Endothelial cell of umbilical vein (primary cell): ENCODE measurements around the gene KIAA0930. TPM values are rescaled to one million over a fixed set of nuclear protein-coding genes. Genes with fewer than 3 reads are reported as not detected.

ENCODE experiments used
- Bru-seq: library from RNA; stranded (reverse); fragments of 400-500 nt; gene quantifications from one replicate; lab custom pipeline; 2021; lab: Mats Ljungman, UMichigan
- BruChase-seq, 2 experiments: library from RNA; stranded (reverse); fragments of 400-500 nt; gene quantifications; one replicate each; lab custom pipeline; 2021; lab: Mats Ljungman, UMichigan
- BruUV-seq: library from RNA; stranded (reverse); fragments of 400-500 nt; replicated peaks from 2 replicates; lab custom pipeline; 2021; lab: Mats Ljungman, UMichigan
- CTCF ChIA-PET: fragments of 300-600, 350-600 bp; sonication (Branson Sonifier 250); formaldehyde crosslinking; loops from one replicate; lab custom pipeline; 2021; ENCODE audit warnings: antibody characterized with exemption, inconsistent platforms; lab: Charles Lee
- POLR2A ChIA-PET: fragments of 300-600, 350-600 bp; sonication (Branson Sonifier 250); formaldehyde crosslinking; loops from one replicate; lab custom pipeline; 2021; ENCODE audit warnings: antibody characterized with exemption, inconsistent platforms; lab: Charles Lee
- DNase-seq: peaks from one replicate; pipeline ENCODE4 v3.0.0-alpha.2; 2011; ENCODE audit warnings: low read depth, low spot score
- FAIRE-seq: peaks from 2 replicates; lab custom pipeline; 2011; peaks lifted over from hg19 to GRCh38; lab: Jason Lieb, UNC
- H2AFZ ChIP-seq: 2 replicates; pipeline ENCODE4 v1.6.0; 2012; ENCODE audit warnings: low read depth, low read length, control low read depth, inconsistent platforms
- H3K27ac ChIP-seq: 2 replicates; pipeline ENCODE4 v1.5.1; 2011; ENCODE audit warnings: low read depth, mild to moderate bottlenecking, control low read depth, low read length, moderate library complexity; ENCODE audit not compliant: insufficient read depth
- H3K27me3 ChIP-seq, 2 experiments: 2 replicates each; pipeline versions ENCODE4 v1.6.0 to v1.6.1; 2011; ENCODE audit warnings: low read length in 2 of 2, mixed read lengths in 1 of 2; ENCODE audit not compliant: control insufficient read depth in 2 of 2, insufficient read depth in 2 of 2
- H3K36me3 ChIP-seq, 2 experiments: 2 replicates in 1 of 2; 3 replicates in 1 of 2; pipeline ENCODE4 v1.5.1; 2011; ENCODE audit warnings: low read length in 2 of 2, mild to moderate bottlenecking in 1 of 2, moderate library complexity in 1 of 2; ENCODE audit not compliant: control insufficient read depth in 2 of 2, insufficient read depth in 2 of 2; ENCODE audit errors: extremely low read depth in 1 of 2
- H3K4me1 ChIP-seq: 3 replicates; pipeline ENCODE4 v1.5.1; 2011; ENCODE audit warnings: mild to moderate bottlenecking, low read length; ENCODE audit not compliant: control insufficient read depth, insufficient read depth; ENCODE audit errors: extremely low read depth
- H3K4me2 ChIP-seq: 2 replicates; pipeline ENCODE4 v1.6.1; 2011; ENCODE audit warnings: low read length, control low read depth, mixed read lengths; ENCODE audit not compliant: insufficient read depth
- H3K4me3 ChIP-seq, 3 experiments: fragments of 200-600 bp in 1 of 3; sonication (generic), shearing (Covaris generic) in 1 of 3; replicated peaks in 1 of 3; 2 replicates each; pipeline ENCODE4 v1.5.1; 2011 to 2016; ENCODE audit warnings: control low read depth in 3 of 3, low read length in 3 of 3, mild to moderate bottlenecking in 2 of 3, inconsistent platforms in 1 of 3, low read depth in 1 of 3, moderate library complexity in 1 of 3; ENCODE audit not compliant: insufficient read depth in 1 of 3
- H3K79me2 ChIP-seq: 2 replicates; pipeline ENCODE4 v1.6.0; 2012; ENCODE audit warnings: low read length, inconsistent platforms; ENCODE audit not compliant: control insufficient read depth, insufficient read depth
- H3K9ac ChIP-seq: replicated peaks from 2 replicates; pipeline ENCODE3; 2011; ENCODE audit warnings: low read length, control low read depth; ENCODE audit not compliant: insufficient read depth; ENCODE audit errors: extremely low read depth
- H3K9me1 ChIP-seq: replicated peaks from 3 replicates; pipeline ENCODE4 v1.6.0; 2011; ENCODE audit warnings: mild to moderate bottlenecking, low read length; ENCODE audit not compliant: control insufficient read depth, insufficient read depth; ENCODE audit errors: extremely low read depth
- H3K9me3 ChIP-seq: replicated peaks from 2 replicates; pipeline ENCODE4 v1.5.1; 2012; ENCODE audit warnings: low read length, inconsistent platforms; ENCODE audit not compliant: control insufficient read depth, insufficient read depth
- H4K20me1 ChIP-seq: replicated peaks from 2 replicates; pipeline ENCODE3; 2011; ENCODE audit warnings: mild to moderate bottlenecking, low read length; ENCODE audit not compliant: control insufficient read depth, insufficient read depth; ENCODE audit errors: extremely low read depth
- POLR2AphosphoS5 ChIP-seq: IDR thresholded peaks from 2 replicates; pipeline ENCODE4 v1.6.1; 2012; ENCODE audit warnings: low read depth, mild to moderate bottlenecking, control low read depth, low read length, moderate library complexity; ENCODE audit not compliant: insufficient read depth
- dilution Hi-C: fragments of 300-500 bp; cut with MboI; formaldehyde crosslinking; loops from one replicate; pipeline ENCODE4 v1.15.0; 2019; ENCODE audit warnings: low sequenced_read_pairs; ENCODE audit not compliant: extremely low pct_ligation_motif_present
- intact Hi-C: fragments of 100-400 bp; cut with micrococcal nuclease; formaldehyde crosslinking; loops from one replicate; pipeline ENCODE4 v1.10.0; 2022
- long read RNA-seq: library from polyadenylated mRNA; stranded (forward); transcript quantifications from one replicate; pipeline ENCODE4 v2.0.0, GENCODE V29; 2021
- polyA minus RNA-seq, 3 experiments: library from RNA; depleted of rRNA, polyadenylated mRNA; stranded (reverse); fragments of >200 nt; gene quantifications; 1 replicate in 1 of 3; 2 replicates in 2 of 3; pipeline ENCODE4 v1.2.3, GENCODE V29; 2011
- polyA plus RNA-seq, 4 experiments: library from polyadenylated mRNA; depleted of rRNA in 3 of 4; stranded (reverse) in 3 of 4; unstranded in 1 of 4; fragments of >200 nt; gene quantifications; 2 replicates each; pipeline versions ENCODE4 v1.2.1 to v1.2.3, GENCODE V29; 2011 to 2012; ENCODE audit warnings: missing spikeins in 1 of 4
- total RNA-seq: library from RNA; stranded (reverse); gene quantifications from 2 replicates; pipeline ENCODE4 v1.2.3, GENCODE V29; 2021

Gene KIAA0930
- total RNA-seq (37.9 and 43.4 TPM in 2 replicates), polyA plus RNA-seq (53.6 and 63.6 TPM in 2 replicates), polyA minus RNA-seq (32.3 and 39.4 TPM in 2 replicates), Bru-seq, nascent RNA (percentile 43 among the genes with signal in this experiment), BruChase-seq, experiment 1, labeled RNA remaining after a 6-hour chase (percentile 66 among the genes with signal in this experiment), BruChase-seq, experiment 2, labeled RNA remaining after a 2-hour chase (percentile 50 among the genes with signal in this experiment)
- polyA plus RNA-seq (2011; cell fraction: cytosol; rRNA removed) = 36.7 and 41.5 TPM in 2 replicates
- 85.3 and 92.4 TPM in 2 replicates for polyA plus RNA-seq (2011; cell fraction: nucleus; rRNA removed)
- polyA plus RNA-seq (2012) = 37.6 and 40.4 TPM in 2 replicates
- 16.9 TPM for polyA minus RNA-seq (2011; cell fraction: cytosol; rRNA and poly(A)+ RNA removed)
- polyA minus RNA-seq (2011; cell fraction: nucleus; rRNA and poly(A)+ RNA removed) = 12.5 and 17.3 TPM in 2 replicates
- long read RNA-seq, full-length matches to known transcripts = 88 of 116 reads
- long read RNA-seq, partial matches to known transcripts = 12 of 116 reads
- long read RNA-seq, other reads (novel, unspliced or antisense) = 16 of 116 reads

GRCh38 chr22:45240810-45241631 is at the start of gene KIAA0930:
TSS of gene KIAA0930 (minus strand) at chr22:45240894. CDS start at chr22:45240703, 191 bp downstream.
- Histone ChIP-seq H3K9ac (peak within 1 kb of the TSS; percentile 57), H3K27me3 (no peaks in the 10 kb centered on the region), H3K9me1 (no peaks in the 10 kb centered on the region), H3K4me1 (peaks cover 12% of the 10 kb centered on the region), H2AFZ (peak within 1 kb of the TSS; percentile 98), H3K36me3 (no peaks in the 10 kb centered on the region), H3K79me2 (no peaks in the 10 kb centered on the region), H3K9me3 (no peaks in the 10 kb centered on the region), H3K4me3 (peak within 1 kb of the TSS; percentile 63 to 70 (median 68)), H3K27ac (no peak within 1 kb of the TSS), H4K20me1 (no peaks in the 10 kb centered on the region), H3K4me2 (peak within 1 kb of the TSS; percentile 73)
- TF ChIP-seq POLR2AphosphoS5 = no peak
- dilution Hi-C loops = no loop called here
- intact Hi-C loops = loop anchor here (1.0 to 5.0 kb wide), 2 partner anchors 22 to 79 kb away; partner anchors contain the start of gene NUP50
- no TSS peak for BruUV-seq
- ChIA-PET POLR2A (no interaction called here), CTCF (interaction anchor here (0.5 kb wide), 1 partner anchor 202 kb away, joined by 3 read pairs; no protein-coding TSS in a partner anchor)
- DNase-seq (peak; percentile 50), FAIRE-seq (peak; percentile 92)
